GM19193 (cell line): ENCODE data around the gene HDAC5.

Experiments used
- POLR2A ChIP-seq: IDR thresholded peaks from 4 replicates; pipeline ENCODE4 v1.6.1; 2011; ENCODE audit not compliant: insufficient read depth, insufficient read length; ENCODE audit errors: extremely low read depth

Gene HDAC5

DNA sequence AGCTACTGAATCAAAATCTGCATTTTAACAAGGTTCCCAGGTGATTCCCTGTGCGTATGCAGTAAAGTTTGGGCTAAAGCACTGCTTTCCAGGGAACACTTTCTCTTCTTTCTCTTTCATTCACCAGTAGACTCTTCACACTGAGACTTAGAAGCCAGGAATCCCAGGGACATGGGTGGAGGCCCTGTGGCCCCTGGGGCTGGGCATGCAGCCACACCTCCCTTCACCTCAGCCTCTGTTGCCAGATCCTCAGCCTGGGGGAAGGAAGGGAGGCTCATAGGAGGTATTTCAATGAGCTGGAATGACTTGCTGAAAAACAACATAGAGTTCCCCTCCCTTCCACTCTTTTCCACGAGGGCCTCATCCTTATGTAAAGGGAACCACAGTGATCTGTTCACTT lies 51.7 kb downstream of the HDAC5 start:
- TF ChIP-seq POLR2A = no peak

DNA sequence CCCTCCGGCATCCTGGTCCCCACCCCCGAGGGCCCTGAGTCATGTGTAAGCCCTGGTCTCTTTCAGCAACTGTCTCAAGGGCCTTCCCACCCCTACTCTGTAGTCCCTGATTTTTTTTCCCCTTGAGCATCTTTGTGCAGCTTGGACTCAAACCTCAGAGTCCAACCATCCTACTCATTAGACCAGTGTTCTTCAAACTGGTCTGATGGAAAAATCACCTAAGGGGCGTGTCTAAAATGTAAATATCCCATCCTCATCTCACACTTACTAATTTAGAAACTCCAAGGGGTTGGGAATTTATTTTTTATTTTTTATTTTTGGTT lies 52.3 kb downstream of the HDAC5 start:
- TF ChIP-seq POLR2A = no peak

DNA sequence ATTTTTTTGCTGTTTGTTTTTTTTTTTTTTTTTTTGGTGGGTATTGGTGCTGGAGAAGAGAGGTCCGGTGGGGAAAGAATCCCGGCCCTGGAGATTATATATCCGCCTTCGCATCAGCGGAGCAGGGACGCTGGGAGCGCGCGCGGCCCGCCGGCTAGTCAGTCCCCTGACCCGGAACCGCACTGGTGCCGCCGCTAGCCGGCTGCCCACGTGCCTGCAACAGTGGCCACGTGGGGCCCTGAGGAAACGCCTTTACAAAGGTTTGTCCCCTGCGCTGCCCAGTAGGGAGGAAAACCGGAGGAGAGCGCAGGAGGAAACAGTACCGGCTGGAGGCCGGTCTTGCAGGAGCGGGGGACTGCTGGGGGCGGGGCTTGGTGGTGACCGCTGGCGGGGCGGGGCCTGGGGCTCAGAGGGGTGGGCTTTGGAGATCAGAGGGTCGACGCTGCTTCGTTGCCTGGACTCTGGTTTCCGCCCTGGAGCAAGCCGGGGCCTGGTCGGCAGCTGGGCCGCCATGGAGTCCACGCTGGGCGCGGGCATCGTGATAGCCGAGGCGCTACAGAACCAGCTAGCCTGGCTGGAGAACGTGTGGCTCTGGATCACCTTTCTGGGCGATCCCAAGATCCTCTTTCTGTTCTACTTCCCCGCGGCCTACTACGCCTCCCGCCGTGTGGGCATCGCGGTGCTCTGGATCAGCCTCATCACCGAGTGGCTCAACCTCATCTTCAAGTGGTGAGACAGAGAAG lies 52.8 kb downstream of the HDAC5 start, which contains the start of gene G6PC3:
G6PC3 (plus strand) TSS at position 281 of the 743 bp plus-strand sequence; CDS start at position 512, 231 bp downstream.
- peak; percentile 82 for TF ChIP-seq POLR2A

DNA sequence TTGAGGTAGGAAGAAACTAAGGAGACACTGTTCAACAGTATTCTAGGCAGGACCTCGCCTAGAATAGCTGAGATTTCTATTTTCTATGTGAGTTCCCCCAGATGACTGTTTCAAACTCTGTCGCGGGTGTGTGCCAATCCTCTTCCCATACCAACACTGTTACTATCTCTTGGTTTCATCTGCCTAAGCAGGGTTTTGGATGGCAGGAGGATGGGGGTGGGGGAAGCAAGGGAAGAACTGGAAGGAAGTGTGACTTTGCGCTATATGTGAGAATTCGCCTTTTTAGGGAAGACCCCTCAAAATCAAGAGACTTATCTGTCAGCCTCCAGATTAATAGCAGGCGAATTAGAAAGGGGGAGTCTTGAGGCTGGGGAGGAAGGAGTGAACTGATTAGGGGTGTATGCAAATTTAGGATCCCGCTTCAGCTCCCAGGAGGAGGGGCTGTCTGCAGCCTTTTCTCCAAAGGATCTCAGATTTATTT lies 53.4 kb downstream of the HDAC5 start:
- TF ChIP-seq POLR2A = no peak

DNA sequence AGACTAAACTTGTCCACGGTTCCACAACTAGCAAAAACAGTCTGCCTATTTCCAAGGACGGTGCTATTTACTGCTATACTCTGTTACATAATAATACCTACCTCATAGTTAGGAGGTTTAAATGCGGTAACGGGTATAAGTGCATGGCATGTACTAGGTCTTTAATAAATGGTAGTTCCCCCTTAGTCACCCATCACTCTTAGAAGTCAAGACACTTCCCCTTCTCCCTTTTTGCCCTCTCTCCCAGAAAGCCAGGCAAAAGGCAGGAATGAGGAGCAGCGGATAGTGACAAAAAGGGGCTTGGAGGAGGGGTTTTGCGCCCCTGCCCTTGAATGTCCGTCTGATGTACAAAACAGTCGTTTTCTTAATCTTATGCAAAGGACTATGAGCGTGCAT lies 55.9 kb downstream of the HDAC5 start:
- TF ChIP-seq POLR2A = no peak

DNA sequence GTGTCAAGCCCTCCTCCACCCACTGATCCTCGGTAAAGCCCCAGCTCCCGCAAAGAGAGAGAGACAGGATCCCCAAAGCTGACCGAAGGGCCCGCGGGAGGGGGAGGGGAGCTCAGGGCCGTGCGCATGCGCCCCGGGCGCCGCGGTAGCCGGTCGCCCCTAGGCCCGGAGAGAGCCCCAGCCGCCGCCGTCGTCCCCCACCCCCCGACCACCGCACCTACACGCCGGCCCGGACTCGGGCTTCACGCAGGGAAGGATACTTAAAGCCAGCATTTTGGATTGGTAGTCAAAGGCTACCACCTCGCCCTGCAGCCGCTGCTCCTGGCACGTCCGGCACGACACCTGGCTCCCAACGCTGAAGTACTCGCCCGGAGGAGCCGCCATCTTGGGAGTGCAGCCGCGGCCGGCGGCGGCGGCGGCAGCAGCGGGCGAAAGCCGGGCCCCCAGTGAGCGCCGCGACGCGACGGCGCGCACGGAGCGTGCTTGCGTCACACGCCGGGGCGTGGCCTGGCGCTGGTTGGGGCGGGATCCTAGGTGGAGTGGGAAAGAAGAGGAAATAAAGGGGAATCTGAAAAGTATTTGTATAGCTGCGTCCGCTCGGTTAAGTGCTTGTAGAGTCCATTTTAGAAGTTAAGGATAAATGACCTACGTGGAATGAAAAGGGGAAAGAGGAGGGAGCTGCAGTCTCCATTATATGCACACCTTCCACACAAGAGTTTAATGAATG lies 57.1 kb downstream of the HDAC5 start, which contains the start of gene LSM12:
LSM12 (minus strand) TSS at position 468 of the 727 bp plus-strand sequence; CDS start at position 384, 84 bp downstream.
- TF ChIP-seq POLR2A = peak; percentile 86

DNA sequence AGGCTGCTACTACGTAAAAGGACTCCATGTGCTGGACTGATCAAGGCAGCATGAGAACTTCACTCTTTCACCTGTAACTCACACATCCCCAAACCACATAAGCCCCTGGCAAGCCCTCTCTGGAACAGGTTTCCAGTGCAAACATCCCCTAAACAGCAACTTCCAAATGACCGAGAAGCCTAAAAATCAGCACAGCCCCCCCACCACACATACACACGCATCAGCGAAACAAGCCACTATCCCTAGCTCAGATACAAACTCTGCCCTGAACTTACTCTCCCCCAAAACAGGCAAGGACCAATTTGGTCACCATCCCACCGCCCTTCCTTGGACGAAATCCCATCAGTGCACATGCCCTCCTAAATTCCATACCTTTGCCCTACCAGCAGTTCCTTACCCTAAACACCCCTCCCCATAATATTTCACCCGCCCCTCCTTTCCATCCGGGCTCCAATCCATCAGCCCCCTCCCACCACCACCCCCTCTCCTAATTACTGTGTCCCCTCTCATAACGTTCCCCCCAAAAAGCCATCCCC lies 57.7 kb downstream of the HDAC5 start:
- TF ChIP-seq POLR2A = no peak

DNA sequence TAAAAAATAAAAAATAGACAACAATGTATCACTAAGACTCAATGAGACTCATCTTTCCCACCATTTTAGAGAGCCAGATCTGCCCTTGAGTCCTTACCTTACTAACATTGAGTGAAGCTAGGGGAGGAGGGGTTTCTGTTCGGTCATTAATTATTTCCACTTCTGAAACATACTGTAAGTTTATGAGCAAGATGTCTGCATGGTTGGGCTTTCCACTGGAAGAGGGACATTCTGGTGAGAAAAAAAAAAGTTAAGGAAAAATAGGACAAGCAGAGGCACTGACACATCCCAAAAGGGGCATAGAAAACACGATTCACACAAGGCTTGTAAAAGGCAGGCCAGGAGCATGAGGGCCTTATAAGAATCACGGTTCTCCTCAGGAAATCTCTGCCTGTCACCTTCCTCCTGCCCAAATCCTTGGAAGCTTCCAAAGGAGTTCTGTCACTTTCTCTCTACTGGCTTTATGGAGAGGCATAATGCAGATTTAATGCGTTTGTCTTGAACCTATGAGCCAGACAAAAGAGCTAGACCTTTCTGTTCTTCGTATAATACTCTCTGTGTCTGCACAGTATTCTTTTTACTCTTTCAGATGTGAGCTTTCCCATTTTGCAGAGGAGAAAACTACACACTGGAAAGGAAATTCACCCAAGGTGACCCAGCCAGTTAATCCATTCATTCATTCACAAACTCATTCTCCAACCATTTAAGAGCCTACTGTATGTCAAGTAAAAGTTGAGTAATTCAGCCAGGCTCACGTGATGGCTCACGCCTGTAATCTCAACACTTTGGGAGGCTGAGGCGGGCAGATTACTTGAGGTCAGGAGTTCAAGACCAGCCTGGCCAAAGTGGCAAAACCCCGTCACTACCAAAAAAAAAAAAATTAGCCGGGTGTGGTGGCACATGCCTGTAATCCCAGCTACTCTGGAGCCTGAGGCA lies 59.5 kb downstream of the HDAC5 start:
- no peak for TF ChIP-seq POLR2A

DNA sequence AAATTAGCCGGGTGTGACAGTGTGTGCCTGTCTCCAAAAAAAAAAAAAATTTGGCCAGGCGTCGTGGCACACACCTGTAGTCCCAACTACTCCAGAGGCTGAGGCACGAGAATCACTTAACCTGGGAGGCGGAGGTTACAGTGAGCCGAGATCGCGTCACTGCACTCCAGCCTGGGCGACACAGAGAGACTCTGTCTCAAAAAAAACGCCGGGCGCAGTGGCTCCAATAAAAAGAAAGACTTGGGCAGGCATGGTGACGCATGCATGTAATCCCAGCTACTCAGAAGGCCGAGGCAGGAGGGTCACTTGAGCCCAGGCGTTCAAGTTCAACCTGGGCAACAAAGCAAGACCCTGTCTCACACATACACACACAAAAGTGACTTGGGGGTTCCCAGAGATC lies 60.6 kb downstream of the HDAC5 start:
- no peak for TF ChIP-seq POLR2A

DNA sequence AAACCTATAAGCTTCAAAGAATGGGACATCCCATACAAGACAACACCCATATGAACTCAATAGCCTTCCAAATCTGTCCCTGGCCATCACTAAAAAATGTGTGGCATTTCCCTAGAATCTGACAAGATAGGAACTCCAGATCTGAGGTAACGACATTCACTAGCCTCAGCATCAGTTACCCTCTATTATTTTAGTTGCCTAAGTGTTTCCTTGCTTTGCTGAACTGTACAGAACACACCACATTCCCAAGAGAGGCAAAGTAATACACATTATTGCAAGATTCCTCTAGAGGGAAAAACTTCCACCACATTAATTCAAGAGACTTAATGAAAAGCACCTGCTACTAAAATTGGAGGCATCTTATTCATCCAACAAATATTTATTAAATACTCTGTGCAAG lies 62.0 kb downstream of the HDAC5 start:
- no peak for TF ChIP-seq POLR2A

DNA sequence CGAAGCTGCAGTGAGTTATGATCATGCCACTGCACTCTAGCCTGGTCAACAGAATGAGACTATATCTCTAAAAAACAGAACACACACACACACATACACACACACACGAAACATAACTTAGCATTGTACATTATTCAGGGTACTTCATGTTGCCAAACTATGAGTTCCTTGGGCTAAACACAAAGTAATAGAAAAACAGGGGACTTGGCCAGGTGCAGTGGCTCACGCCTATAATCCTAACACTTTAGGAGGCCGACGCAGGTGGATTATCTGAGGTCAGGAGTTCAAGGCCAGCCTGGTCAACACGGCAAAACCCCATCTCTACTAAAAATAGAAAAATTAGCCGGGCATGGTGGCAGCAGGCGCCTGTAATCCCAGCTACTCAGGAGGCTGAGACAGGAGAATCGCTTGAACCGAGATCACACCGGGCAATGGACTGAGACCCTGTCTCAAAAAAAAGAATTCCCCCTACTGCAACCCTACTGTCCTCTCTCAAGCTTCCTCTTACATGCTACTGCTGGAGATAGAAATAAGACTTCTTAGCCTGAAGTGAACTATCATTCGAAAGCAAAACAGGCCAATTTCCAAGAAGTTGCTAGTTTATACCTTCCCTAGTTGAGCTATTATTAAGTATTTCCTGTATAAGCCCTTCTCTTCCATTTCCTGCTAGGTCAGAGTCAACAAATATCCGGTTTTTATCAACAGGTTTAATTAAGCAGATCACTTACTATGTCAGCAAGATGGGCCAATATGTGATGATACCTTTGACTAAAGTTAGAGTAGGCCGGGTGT lies 64.1 kb downstream of the HDAC5 start:
- no peak for TF ChIP-seq POLR2A

DNA sequence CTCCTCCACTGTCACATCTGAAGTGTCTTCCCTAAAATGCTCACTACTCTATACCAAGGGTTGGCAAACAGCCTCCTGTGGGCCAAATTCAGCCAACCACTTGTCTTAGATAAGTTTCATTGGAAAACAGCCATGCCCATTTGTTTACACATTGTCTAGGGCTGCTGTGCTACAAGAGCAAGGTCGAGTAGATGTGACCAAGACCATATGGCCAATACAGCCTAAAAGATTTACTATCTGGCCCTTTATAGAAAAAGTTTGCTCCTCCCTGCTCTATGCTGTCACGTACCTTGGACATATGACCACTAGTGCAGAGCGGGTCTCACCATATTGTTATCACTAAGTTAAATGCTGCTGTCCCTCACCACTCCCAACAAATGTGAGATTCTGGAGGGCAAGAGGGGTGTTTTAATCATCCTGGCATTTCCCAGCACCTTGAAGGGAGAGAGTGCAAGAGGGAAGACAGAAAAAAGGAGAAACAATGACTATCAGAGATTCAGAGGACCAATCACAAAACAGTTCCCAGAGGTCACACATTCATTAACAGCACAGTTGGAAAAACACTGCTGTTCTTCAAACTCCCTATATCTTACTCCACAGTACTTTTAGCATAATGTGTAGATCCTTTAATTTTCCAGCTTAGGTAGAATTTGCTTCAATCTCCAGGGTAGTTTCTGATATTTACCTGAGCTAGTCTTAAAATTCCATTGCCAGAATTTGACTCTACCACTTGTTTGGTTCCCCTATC lies 70.1 kb downstream of the HDAC5 start:
- TF ChIP-seq POLR2A = no peak
